ENCODE results near the gene RNASEH2C.
"Not testable (repeated sequence)": the region's sequence is repeated elsewhere in the genome, so short reads cannot be mapped to it uniquely, and the experiment has no call there.

The RNASEH2C gene

DNA sequence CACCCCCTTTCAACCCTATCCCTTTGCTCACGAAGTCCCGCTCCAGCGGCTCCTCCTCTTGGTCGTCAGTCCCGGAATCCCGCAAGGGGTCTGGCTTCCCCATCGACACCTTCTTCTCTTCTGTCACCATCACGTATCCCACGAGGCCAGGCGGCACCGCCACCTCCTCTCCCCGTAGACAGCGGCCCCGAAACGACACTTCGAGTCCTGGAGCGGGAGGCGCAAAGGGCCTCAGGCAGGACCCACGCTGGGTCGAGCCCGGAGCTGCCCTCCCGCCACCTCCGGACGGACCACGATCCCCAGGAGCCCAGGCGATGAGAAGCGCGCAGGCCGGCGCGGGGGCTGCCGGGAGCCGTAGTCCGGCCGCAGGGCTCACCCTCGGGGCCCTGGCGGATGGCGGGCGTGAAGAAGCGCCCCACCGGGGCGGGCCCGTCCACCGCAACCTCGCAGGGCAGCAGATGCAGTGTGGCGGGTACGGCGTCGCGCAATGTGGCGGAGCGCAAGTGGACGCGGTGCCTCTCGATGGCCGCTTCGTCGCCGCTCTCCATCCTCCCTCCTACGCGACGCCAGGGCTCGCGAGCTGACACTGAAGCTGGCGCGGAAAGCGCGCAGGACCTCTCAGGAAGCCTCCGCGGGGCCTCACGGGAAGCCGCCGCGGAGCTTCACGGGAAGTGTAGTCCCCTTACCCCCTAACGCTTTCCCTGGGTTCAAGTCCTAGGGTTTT, at the start of gene RNASEH2C:
RNASEH2C (minus strand) TSS at position 588 of the 724 bp plus-strand sequence; CDS start at position 548, 40 bp downstream.
- DNase-seq, result peak; percentile 68

DNA sequence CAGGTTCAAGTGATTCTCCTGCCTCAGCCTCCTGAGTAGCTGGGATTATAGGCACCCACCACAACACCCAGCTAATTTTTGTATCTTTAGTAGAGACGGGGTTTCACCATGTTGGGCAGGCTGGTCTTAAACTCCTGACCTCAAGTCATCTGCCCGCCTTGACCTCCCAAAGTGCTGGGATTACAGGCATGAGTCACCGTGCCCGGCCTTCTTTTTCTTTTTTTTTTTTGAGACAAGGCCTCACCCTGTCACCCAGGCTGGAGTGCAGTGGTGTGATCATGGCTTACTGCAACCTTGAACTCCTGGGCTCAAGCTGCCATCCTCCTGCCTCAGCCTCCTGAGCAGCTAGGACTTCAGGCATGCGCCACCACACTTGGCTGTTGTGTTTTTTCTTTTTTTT, 47.2 kb upstream of the RNASEH2C start:
- DNase-seq, result not testable (repeated sequence)

DNA sequence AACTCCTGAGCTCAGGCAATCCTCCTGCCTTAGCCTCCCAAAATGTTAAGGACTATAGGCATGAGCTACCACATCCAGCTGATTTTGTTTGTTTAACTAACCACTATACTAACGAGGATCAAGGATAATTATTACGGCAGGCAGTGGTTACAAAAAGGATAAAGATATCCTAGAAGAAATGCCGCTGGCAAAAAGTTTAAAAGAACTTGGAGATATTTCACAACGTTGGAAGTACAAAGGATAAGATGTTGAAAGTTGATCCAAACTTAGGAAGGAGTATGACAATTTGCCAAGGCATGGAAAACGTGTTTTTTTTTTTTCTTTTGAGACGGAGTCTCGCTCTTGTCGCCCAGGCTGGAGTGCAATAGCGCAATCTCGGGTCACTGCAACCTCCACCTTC, 46.8 kb upstream of the RNASEH2C start:
- no peak for DNase-seq

DNA sequence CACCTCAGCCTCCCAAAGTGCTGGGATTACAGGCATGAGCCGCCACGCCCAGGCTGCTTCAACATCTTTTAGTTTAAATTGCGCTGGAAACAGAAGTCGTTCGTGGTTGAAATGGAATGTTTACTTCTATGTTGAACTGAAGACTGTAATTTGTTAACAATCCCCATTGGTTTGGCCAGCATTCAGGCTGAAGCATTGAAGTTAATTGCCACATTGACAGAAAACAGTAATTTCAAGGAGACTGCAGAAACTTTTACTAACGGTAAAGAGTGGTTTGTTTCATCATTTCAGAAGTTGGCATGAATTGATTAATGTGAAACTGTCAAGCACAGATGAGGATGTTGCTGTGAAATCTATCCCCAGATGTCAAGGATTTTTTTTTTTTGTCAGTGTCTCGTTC, 45.9 kb upstream of the RNASEH2C start:
- no peak for DNase-seq

DNA sequence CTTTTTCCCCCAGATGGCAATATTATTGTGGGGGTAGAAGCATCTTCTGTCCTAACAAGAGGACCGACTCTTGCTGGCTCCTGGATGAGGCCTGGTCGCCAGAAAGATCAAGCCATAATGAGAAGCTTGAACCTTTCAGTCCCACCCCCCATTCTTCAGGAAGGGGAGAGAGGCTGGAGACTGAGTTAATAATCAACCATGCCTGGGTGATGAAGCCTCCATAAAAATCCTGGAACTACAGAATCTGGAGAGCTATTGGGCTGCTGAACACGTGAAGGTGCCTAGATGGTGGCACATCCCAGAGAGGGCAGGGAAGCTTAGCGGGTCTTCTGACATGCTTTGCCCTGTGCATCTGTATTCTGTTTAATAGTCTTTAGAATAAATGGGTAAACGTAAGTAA, 43.8 kb upstream of the RNASEH2C start:
- DNase-seq, result no peak

DNA sequence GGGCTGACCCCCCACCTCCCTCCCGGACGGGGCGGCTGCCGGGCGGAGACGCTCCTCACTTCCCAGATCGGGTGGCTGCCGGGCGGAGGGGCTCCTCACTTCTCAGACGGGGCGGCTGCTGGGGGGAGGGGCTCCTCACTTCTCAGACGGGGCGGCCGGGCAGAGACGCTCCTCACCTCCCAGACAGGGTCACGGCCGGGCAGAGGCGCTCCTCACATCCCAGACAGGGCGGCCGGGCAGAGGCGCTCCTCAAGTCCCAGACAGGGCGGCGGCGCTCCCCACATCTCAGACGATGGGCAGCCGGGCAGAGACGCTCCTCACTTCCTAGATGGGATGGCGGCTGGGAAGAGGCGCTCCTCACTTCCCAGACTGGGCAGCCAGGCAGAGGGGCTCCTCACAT, 42.2 kb upstream of the RNASEH2C start:
- not testable (repeated sequence) for DNase-seq

DNA sequence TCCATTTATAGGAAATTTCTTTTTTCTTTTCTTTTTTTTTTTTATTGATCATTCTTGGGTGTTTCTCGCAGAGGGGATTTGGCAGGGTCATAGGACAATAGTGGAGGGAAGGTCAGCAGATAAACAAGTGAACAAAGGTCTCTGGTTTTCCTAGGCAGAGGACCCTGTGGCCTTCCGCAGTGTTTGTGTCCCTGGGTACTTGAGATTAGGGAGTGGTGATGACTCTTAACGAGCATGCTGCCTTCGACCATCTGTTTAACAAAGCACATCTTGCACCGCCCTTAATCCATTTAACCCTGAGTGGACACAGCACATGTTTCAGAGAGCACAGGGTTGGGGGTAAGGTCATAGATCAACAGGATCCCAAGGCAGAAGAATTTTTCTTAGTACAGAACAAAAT, 41.6 kb upstream of the RNASEH2C start:
- not testable (repeated sequence) for DNase-seq

DNA sequence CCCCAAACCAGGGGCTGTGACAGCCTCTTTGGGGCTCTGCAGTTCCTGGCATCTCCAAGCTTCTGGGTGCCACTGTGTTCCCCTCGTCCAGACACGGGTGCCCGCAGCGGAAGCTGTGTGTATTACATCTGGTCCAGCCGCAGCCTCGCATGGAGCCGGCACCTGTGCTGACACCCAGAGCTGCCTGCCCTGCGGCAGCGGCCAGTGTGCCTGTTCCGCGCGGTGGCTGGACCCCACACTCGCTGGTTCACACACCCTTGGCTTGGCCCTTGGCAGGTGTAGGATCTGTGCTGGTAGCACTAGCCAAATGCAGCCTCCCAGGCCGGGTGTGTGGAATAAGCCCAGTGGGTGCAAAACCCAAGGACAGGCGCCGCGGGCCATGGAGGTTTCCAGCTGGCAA, 24.5 kb upstream of the RNASEH2C start:
- no peak for DNase-seq

DNA sequence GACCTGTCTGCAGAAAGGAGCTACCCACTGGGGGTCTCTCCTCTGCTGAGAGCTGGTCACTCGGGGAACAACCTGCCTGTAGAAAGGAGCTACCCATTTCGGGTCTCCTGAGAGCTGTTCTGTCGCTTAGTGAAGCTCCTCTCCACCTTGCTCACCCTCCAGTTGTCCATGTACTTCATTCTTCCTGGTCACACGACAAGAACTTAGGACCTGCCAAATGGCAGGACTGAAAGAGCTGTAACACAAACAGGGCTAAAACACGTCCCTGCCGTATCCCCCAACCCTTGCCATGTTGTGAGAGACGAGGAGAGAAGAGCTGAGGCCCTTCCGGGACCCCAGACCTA, 24.1 kb upstream of the RNASEH2C start:
- no peak for DNase-seq

DNA sequence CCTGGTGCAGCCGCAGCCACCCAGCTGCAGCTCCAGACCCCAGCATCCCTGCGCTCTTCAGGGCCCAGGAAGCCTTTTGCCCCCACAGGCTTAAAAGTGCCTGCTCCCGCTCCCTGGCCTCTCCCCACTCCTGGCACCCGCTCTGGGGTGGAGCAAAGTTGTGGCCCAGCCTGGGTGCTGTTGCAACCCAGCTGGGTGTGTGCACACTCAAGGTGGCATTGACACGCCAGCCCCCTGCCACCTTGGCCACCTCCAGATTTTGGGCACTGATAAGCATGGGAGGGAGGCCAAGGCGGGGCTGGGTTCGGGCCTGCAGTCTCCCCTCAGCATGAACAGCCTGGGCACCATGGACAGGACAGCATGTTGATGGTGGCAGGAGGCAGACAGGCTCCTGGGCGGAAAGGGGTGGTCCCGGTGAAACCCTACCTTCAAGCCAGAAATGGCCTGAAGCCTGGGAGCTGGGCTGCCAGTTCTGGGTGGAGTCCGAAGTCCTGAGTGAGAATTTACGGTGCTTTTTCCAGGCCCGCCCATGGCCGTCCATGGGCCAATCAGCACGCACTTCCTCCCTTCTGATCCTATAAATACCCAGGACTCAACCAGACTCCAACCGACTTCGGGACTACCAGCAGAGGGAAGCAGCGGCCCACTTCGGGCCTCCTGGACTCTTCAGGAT, 23.6 kb upstream of the RNASEH2C start:
- no peak for DNase-seq

DNA sequence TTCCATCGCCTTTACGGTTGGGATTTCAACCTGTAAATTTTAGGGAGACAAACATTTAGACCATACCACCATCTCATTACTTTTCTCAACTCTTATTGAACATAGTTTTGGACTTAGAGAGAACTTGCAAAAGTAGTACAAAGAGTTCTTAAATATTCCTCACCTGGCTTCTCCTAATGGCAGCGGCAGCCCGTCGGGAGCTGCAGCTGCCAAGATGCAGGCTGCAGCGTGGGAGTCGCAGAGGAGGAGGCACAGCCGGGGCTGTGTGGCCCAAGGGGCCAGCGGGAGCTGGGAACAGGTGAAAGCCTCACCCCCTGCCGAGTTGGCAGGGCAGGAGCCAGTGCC, 23.1 kb upstream of the RNASEH2C start:
- no peak for DNase-seq

DNA sequence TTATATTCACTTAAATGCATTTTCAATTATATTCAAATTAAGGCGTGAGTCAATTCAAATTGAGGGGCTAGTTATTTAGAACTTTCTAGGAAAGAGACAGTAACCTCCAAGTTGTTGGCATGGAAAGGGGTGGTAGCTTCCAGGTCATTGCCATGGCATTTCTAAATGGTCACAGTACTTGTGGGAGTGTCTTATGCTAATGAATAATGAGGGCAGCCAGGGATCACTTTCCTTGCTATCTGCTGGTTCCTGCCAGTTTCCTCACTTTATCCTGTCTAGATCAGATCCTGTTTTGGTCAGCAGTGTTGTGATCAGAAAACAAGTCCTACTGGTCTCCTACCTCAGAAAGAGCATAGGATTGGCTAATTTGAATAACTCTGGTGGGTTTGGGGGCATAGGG, 21.8 kb upstream of the RNASEH2C start:
- no peak for DNase-seq

DNA sequence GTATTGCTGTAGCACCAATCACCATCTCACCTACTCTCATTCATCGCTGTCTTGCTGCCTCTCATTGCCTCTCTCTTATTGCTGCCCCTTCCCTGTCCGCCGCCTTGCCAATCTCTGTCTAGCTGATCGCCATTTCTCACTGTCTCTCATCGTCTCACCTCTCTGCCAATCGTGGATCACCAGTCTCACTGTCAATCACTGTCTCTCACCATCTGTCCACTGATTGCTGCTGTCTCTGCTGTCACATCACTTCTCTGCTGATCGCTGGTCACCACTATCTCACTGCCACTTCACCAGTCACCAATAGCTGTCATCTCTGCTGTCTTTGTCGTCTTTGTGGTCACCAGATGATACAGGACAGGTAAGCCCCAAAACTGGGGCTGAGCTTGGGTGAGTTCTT, 20.6 kb upstream of the RNASEH2C start:
- no peak for DNase-seq

DNA sequence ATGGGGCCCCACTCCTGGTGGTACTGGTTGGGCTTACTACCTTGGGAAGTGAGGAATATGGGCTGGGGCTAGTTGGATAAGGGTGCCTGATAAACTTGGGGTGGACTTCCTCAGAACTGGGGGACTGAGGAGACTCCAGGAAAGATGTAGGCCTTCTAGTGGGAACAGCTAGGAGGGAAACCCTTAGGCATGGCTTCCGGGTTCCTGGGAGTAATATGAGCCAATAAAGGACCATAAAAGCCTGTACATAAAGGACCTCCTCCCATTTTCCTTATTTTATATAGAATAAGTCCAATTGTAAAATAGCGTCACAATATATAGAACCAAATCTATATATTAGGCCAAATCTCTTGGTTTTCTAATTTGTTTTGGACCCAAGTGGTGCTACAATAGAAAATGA, 18.4 kb upstream of the RNASEH2C start:
- DNase-seq, result no peak

DNA sequence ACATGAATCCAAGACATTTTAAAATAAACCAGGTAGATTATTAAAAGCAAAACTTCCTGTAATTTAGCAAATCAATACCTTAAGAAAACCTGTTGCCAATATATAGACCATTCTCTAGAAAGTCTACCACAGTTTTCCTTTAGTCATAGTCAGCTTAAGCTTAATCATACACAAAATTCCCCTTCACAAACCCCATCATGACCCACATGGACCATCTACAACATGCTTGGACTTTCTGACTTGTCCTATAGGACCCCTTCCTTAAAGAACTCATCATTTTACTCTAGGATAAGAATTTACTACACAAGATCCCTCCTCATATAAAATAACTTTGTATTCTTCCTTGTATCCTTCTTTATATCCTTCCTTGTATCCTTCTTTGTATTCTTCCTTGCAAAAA, 16.2 kb upstream of the RNASEH2C start:
- no peak for DNase-seq

DNA sequence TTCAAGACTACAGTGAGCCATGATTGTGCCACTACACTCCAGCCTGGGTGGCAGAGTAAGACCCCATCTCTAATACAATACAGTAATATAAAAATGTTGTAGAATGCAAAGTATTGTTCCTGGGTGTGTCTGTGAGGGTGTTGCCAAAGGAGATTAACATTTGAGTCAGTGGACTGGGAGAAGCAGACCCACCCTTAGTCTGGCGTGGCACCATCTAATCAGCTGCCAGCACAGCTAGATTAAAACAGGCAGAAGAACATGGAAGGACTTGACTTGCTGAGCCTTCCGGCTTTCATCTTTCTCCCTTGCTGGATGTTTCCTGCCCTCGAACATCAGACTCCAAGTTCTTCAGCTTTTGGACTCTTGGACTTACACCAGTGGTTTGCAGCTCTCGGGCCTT, 14.5 kb upstream of the RNASEH2C start:
- not testable (repeated sequence) for DNase-seq

DNA sequence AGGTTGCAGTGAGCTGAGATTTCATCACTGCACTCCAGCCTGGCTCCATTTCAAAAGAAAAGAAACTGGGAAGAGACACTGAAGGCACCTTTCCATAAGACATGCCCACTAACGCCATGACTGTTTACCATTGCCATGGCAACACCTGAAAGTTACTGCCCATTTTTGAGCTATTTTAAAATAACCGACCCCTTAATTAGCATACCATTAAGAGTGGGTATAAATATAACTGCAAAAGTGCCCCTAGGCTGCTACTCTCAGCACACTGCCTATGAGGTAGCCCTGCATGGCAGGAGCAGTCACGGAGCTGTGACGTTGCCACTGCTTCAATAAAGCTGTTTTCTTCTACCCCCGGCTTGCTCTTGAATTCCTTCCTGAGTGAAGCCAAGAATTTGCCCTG, 9.9 kb upstream of the RNASEH2C start:
- no peak for DNase-seq

DNA sequence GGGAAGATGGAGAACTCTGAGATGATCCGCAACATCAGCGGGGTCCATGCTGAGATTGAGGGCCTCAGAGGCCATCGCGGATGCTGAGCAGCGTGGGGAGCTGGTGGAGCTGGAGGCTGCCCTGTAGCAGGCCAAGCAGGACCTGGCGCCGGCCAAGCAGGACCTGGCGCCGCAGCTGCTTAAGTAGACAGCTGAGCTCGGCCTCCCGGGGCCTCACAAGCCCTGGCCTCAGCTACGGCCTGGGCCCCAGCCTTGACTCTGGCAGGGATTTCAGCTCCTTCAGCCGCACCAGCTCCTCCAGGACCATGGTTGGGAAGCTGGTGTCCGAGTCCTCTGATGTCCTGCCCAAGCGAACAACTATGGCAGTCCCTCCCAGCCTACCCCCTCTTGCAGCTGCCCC, 7.3 kb upstream of the RNASEH2C start:
- DNase-seq, result no peak

DNA sequence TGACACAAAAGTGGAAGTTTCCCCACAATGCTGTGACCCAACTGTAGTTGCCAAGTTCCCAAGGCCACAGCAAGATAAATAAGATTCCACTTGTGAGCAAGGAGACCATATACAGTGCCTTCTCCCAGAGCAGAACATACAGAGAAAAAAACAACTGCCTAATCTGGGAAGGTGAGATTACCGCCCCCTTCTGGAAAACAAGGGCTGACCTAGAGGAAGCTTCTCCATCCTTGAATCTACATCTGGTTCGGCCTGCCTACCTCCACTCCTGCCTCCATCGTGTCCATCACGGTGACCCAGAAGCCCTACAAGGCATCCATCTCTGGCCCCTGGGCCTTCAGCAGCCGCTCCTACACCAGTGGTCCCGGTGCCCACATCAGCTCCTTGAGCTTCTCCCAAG, 6.1 kb upstream of the RNASEH2C start:
- DNase-seq, result no peak

DNA sequence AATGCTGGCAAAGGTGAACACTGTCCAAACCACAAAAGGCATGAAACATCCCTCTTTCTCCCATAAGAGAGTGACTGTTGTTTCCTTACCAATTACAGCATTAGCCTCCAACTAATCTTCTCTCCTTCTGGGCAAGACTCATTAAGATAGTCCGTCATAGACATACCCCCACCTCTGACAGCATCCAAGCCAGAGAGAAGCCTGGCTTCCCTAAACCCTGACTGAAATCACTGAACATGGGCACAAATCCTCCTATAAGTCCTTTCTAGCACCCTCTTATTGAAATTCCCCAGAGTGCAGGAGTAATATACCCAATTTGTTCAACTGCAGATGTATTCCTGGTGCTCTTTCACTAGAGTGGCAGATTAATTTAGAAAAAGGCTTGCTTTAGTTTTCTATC, 1.7 kb upstream of the RNASEH2C start:
- no peak for DNase-seq

DNA sequence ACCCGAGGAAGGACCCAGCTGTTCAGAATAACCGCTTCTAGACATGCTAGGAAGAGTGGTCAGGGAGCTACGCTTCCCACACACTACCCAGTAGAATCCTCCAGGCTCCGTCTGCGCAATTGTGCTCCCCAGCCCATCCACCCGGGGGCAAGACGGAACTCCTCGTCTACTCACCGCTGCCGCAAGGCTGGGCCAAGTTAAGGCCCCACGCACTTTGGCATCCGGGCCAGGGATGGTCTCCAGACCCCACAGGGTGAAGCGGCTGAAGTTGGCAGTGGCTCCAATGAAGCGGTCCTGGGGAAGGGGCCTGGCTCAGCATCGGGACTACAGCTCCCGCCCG, 757 bp downstream of the RNASEH2C start:
- no peak for DNase-seq

DNA sequence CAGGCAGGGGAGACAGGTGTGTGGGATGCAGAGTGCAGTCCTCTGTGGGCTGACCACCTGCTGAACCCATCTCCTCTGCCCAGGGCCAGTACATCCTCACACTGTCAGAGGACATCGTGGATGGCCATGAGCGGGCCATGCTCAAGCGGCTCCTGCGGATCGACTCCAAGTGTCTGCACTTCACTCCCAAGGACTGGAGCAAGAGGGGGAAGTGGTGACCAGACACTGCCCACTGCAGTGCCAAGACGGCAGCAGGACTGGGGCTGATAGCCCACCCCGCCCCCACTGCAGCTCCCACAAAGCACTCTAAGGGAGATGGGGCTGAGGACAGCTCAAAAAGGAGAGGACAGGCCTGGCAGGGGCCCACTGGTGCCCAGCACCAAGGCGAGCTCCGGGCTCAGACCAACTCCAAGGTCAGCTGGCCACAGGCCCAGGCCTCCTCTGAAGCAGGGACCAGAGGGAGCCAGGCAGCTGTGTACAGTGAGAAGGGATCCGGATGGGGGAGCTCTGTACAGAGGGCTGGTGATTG, 1.6 kb downstream of the RNASEH2C start:
- no peak for DNase-seq

DNA sequence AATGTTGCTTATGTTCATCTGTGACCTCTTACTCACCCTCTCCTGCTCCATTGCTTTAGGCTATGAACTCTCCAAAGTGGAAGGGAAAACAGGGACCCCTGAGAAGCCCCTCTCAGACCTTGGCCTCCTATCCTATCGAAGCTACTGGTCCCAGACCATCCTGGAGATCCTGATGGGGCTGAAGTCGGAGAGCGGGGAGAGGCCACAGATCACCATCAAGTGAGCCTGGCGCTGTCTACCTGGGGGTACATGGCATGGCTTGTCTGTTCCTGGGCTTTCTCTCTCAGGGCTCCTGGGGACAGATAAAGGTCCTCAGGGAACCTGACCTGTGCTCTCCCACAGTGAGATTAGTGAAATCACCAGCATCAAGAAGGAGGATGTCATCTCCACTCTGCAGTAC, 2.1 kb downstream of the RNASEH2C start:
- no peak for DNase-seq

DNA sequence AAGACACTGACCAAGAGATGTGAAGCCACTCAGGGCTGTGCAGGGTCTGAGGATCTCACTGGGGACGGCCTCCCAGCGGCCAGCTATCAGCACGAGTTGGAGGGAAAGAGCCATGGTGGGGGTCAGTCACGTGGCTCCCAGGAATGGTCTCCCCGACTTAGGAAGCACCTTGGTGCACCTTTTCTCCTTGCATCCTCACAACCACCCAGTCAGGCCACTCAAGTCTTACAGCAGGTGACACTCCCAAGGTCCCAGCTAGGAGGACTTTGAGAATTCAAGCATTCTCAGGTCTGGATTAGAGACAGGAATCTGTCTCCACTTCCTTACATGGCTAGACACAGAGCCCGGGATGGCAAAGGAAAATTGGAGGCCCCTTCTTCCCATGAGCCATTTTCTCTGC, 2.7 kb downstream of the RNASEH2C start:
- no peak for DNase-seq
